Glomerular endothelial cell (primary cell): Measurements from ENCODE around the gene SOST. TPM values are rescaled to one million over a fixed set of nuclear protein-coding genes. Genes with fewer than 3 reads are reported as not detected.
"Not testable (repeated sequence)": the region's sequence is repeated elsewhere in the genome, so short reads cannot be mapped to it uniquely, and the experiment has no call there.

ENCODE experiments used
- DNase-seq: peaks from one replicate; pipeline ENCODE4 v3.0.0-alpha.2; 2011; ENCODE audit warnings: low read depth, low spot score; ENCODE audit errors: extremely low read depth
- total RNA-seq: library from RNA; depleted of rRNA; stranded (reverse); fragments of >200 nt; gene quantifications from 2 replicates; pipeline ENCODE4 v1.2.3, GENCODE V29; 2015

The SOST gene
- total RNA-seq: not detected in 2 replicates

DNA sequence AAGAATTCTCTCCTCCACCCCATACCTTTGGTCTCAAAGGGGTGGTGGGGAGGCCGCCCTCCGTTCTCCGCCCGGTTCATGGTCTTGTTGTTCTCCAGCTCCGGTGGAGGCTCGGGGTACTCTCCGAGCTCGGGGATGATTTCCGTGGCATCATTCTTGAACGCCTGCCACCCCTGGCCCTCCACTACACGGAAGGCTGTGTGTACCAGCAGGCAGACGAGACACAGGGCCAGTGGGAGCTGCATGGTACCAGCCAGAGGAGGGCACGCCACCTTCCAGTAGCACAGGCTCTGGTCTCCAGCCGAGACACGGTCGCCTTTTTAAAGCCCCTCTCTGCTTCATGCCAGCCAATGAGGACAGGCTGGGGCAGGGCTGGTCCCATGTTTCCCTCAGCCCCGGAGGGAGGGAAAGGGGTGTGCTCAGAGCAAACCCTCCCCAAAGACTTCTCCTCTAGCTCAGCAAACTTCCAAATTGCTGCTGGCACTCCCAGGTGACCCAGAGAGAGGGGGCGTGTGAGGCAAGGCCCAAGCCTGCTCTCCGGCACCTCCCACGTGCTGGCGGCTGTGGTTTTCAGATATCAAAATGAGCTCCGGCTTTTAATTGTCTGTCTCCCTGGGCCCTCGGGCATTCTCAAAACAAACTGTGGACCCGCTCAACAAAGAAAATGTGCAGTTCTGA lies at the start of gene SOST:
Gene SOST, minus strand, starts transcription at position 295 of the 678 bp plus-strand sequence. Its CDS starts 50 bp downstream, at position 245.
- DNase-seq: no peak

DNA sequence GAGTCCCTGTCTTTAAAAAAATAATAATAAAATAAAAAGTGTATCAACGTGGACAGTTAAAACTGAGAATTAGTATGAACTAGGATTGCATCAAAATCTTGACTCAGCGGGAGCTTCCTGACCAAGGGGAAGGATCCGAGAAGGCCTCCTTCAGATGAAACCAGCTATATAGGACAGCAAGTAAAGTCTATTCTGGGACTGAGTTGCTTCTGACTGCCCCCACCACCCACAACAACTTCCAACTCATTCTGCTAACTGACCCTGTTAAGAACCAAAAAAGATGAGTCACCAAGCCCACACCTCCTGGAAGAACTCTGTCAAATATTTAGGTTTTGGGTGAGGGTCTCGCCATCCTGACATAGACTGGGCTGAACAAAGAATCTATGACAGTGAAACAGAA lies 49.5 kb upstream of the SOST start:
- DNase-seq: no peak

DNA sequence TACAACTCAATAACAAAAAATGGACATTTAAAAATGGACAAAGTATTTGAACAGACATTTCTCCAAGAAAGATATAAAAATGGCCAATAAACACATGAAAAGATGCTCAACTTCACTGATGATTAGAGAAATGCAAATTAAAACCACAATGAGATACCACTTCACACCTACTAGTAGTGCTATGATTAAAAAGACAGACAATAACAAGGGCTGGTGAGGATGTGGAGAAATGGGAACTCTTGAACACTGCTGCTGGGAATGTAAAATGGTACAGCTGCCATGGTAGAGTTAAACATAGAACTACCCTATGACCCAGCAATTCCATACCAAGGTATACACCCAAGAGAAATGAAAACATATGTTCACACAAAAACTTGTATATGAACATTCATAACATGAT lies 46.5 kb upstream of the SOST start:
- no peak for DNase-seq

DNA sequence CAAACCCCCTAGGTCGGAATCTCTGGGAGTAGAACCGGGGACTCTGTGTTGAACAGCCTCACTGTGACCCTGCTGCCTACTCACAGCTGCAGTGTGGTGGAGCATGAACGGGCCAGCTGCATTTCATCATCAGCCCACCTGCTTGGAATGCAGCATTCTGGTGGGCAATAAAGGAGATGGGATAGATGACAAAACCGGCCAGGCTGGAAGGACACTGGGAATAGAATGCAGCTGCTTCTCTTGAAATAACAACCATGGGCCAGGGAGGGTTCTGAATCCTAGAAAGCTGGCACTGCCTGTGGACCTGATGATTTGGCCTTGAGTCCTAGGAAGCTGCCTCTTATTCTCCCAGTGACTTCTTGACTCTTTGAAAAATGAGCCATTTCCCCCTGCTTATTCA lies 45.2 kb upstream of the SOST start:
- no peak for DNase-seq

DNA sequence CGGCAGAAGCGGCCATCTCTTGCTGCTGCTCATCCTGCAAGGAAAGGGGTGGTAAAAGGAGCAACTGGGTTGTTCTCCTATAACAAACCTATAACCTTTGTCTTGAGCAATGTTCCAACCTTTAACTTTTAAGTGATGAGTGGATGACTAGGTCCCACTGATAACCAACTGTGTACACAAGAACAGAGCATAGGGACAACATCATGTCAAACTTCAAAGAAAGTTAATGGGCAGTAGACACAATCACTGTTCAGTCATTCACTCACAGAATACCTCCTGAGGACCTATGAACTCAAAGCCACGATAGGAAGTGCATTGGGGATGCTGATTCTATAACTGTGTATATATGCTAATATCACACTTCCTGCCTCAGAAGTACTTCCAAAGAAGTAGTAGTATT lies 43.3 kb upstream of the SOST start:
- DNase-seq: no peak

DNA sequence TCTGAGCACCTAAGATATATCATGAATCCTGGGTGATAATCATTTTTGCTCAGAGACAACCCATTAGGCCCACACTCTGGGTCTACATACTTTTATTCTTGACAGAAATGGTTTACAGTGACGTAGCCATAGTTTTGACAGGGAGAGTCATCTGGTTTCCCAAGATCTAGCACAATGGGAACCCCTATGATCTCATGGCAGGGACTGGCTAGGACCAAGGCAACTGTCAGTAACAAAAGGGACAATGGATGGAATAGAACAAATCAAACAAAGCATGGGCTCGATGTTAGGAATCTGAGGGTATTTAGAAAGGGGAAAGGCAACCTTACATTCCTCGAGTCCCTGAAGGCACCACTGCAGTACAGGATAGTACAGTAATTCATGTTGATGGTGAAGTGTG lies 42.1 kb upstream of the SOST start:
- DNase-seq: no peak

DNA sequence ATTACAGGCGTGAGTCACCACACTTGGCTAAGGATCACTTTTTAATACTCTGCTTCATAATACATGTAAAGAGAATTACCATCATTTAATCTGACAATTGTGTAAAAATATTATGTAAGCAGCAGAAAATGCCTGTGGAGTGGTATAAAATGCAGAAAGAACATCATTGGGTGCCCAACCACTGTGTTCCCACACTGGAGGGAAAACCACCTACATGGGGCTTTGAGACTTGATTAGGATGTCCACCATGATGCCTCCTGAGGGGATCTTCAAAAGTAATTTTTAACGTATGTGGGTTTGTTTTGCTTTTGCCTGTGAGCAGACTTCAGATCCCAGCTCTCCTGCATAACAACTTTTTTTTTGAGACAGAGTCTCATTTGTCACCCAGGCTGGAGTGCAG lies 40.5 kb upstream of the SOST start:
- DNase-seq: no peak

DNA sequence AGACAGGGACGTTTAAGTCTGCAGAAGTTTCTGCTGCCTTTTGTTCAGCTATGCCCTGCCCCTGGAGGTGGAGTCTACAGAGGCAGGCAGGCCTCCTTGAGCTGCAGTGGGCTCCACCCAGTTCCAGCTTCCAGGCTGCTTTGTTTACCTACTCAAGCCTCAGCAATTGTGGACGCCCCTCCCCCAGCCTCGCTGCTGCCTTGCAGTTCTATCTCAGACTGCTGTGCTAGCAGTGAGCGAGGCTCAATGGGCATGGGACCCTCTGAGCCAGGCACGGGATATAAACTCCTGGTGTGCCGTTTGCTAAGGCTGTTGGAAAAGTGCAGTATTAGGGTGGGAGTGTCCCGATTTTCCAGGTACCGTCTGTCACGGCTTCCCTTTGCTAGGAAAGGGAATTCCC lies 39.4 kb upstream of the SOST start:
- DNase-seq: not testable (repeated sequence)

DNA sequence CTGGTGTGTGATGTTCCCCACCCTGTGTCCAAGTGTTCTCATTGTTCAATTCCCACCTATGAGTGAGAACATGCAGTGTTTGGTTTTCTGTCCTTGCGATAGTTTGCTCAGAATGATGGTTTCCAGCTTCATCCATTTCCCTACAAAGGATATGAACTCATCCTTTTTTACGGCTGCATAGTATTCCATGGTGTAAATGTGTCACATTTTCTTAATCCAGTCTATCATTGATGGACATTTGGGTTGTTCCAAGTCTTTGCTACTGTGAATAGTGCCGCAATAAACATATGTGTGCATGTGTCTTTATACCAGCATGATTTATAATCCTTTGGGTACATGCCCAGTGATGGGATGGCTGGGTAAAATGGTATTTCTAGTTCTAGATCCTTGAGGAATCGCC lies 34.1 kb upstream of the SOST start:
- DNase-seq: not testable (repeated sequence)

DNA sequence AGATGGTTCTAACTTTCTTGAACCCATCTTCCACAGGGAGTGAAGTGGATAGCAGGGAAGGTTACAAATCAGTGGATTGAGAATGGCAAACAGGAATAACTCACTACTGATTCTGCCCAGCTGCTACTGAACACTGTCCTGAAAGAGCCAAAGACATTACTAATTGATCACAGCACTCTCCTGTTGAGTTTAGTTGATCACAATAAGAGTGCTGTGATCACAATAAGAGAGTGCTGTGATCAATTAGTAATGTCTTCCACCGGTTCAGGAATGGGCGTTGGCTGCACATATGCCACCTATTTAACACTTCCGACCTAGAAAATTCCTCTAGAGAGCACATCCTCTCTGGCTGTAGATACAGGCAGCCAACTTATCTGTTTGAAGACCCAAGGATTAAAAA lies 33.0 kb upstream of the SOST start:
- no peak for DNase-seq

DNA sequence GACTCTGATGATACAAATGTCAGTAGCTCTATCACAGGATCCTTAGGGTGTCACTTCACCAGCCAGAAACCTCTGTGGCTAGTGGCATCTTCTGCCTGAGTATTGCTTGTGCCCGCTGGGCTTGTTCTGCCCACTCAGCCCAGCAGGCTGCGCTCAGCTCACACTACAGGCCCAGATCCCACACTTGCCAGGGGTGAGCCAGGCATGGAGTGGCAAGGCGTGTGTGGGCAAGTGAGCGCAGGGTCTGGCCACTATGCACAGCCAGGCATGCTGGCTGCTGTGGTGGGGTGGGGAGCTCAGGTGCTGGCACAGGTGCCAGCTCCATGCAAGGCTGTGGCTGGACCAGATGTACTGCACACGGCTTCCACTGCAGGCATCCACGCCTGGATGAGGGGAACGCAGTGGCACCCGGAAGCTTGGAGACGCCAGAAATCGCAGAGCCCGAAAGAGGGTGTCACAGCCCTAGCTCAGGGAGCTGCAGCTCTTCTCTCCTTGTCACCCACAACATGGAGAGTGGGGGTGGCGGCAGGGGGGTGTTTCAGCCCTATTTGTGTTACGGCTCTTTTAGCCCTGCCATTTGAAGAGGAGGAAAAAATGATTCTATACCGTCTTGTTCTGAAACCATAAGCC lies 31.8 kb upstream of the SOST start:
- DNase-seq: no peak

DNA sequence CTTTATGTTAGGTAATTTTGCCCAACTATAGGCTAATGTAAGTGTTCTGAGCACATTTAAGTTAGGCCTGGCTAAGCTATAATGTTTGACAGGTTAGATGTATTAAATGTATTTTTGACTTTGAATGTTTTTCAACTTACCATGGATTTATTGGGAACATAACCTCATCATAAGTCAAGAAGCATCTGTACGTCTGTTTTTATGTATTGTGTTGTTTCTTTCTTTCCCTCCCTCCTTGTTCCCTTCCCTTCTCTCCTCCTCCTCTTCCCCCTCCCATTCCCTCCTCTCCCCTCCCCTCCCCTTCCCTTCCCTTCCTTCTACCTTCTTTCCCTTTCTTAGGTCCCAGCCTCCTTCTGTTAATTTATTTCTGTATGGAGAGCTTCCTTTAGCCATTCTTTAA lies 30.9 kb upstream of the SOST start:
- DNase-seq: no peak

DNA sequence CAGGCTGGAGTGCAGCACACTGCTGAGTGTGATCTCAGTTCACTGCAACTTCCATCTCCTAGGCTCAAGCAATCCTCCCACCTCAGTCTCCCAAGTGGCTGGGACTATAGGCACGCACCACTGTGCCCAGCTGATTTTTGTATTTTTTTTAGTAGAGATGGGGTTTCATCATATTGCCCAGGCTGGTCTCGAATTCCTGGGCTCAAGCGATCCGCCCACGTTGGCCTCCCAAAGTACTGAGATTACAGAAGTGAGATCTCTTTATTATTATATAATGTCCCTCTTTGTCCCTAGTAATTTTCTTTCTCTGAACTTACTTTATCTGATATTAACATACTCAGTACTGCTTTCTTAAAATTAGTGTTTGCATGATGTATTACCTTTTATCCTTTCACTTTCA lies 29.9 kb upstream of the SOST start:
- no peak for DNase-seq

DNA sequence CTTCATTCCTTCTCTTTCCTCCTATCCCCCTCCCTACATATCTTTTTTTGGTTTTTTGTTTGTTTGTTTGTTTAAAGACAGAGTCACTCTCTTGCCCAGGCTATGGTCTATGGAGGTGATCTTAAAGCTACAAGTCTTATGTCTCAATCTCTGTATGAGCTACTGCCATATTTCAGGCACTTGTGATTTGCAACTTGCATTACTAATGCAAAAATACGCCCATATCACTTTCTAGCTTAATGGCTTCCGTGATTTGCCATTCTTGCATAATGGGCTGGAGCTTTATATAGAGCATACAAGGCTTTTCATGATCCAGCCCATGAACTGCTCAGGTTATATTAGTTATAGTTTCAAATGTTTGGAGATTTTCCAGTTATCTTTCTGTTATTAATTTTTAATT lies 29.1 kb upstream of the SOST start:
- no peak for DNase-seq

DNA sequence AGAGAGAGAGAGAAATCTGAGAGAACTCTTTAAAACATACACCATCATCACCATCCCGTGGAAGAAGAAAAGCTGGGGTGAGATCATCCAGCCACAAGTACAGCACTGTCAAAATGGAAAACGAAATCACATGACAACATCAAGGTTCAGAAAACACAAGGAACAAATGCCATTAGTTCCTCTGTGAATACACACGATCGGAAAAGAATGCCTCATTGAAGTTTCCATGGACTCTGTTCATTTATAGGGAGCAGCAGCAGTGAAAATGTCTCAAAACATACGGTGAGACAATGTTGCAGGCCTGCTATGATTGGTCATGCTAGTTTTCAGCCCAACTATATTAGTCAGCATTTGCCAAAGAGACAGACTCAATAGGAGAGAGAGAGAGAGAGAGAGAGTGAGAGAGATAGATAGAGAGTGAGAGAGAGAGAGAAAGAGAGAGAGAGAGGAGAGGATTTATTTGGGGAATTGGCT lies 26.1 kb upstream of the SOST start:
- no peak for DNase-seq

DNA sequence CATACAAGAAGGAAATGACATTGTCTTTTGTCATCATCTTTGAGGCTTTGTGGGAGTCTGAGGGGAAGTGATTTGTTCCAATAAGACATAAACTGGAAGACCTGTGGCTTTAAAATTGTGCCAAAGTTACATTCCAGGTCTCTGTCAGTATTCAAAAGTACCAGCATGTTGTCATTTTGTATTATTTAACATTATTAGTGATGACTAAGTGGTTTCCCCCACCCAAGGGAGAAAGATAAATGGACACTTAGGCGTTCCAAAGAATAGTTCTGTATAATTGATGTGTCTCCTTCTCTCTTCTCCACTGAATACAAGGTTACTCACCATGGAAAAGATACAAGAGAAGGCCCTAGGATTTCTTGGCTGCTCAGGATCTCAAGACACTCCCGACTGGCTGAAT lies 25.5 kb upstream of the SOST start:
- DNase-seq: no peak

DNA sequence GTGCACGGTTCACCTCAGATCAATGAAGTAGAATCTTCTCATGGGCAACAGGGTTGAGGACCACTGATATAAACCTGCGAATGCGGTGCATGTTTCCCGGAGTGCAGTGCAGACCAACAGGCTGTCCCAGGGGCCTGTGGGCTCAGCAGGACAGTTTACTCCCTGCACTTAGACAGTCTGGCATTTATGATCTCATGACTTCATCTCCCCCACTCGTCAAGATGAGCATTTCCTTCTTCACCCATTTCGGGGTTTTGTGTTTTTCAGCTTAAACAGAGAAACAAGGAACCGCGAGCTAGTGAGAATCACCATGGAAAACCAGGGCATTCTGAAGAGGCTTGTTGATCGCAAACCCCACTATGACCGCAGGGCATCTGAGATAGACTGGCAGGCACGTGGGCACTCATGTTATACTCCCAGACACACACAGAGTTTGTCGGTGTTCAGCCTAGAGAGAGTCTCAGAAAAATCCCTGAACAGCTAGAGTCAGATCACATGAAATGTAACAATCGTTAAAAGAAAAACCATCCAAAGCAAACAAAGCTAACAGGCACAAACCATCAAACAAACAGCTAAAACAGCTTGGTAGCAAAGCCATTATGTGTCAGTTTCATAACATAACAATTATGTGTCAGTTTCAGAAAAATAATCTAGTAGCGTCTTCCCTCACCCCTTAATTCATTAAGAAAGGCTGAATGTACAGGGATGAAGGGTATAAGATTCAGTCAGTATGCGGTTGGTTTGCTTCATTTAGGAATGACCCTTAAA lies 24.5 kb upstream of the SOST start:
- no peak for DNase-seq

DNA sequence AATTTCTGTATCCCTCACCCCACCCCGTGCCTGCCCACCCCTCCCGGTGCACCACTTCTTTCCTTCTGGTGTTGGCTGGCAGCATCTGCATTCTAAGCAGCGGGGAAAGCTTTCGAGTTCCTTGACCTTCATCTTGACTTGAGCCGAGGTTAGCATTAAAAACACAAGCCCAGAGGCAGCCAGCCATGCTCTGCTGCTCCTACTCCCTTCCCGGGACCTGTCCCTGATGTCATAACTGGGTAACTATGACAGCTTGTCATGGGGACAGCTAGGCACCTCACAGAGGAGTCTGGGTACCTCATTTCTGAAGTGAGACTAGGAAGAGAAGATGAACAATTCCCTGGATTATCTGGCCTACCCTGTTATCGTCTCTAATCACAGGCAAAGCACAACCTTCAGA lies 21.5 kb upstream of the SOST start, which contains the start of gene CFAP97D1:
Gene CFAP97D1, plus strand, starts transcription at position 301 of the 400 bp plus-strand sequence. Its CDS starts 28 bp downstream, at position 329.
- no peak for DNase-seq

DNA sequence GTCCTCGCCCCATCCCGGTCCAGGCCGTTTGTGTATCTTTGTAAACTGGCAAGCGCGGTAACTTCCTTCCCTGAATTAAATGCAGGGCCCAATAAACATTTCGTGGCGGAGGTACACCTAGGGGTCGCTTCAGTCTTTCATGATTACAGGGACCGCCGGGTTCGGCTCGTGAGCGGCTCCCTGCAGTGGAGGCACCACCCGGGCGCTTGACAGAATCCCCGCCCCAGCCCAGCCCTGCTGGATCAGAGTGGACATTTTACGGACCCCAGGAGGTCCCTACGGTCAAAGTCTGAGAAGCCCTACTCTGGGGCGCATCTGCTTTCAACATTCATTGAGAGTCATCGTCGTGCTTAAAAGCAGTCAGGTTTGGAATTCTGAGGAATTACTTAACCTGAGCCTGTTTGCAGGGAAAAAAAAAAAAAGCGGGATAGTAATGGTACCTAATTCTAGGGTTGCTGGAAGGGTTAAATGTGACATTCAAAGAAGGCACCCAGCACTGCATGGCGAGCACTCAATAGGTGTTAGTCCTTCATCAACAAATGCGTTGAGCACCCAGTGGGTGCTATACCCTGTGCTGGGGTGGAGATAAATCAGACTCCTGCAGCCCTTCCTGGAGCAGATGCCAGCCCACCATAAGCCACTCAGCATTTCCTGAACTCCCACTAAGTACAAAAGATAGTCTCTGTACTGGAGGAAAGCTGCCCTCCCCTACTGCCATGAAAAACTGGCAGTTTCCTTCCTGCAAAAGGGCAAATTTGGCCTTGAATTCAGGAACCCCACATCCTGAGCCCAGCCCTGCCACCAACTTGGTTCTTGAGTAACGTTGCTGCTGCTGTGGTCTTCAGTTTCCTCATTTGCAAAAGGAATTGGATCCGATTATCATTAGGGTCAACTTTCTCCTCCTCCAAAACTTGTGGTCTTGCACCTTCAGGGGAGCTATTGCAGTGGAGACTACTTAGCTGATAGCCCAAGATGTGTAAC lies 20.8 kb upstream of the SOST start:
- no peak for DNase-seq

DNA sequence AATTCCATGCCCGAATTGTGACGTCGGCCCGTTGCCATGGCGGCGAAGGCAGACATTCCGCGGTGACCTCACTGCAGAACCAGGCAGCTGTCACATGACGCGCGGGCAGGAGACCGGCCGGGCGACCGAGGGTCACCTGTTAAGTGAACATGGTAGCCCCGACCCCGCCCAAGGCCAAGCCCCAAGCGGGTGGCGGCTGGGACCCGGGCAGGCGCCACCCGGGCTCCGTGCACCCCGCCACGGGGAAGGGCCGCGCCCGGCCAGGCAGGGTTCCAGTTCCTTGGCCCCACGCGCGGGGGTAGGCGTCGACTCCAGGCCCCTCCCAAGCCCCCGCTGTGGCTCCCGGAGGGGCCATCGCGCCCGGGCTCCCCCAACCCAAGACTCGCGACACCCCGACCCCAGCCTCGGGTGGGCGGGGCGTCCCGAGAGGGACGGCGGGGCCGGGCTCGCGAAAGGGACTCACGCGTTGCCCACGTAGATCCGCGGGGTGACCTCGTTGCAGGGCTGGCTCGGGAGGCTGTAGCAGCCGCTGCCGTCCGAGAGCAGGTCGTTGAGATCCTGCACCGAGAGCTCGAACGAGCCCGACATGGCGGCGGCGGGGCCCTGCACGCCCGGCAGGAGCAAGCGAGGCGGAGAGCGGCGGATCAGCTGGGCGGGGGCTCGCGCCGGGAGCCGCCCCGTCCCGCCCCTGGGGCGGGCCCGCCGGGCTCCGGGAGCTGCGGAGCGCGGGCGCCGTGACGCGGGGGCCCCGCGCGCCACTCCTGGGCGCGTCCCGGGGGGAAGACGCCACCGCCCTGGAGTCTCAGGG lies 19.9 kb upstream of the SOST start, which contains the start of gene DUSP3:
Gene DUSP3, minus strand, starts transcription at position 641 of the 808 bp plus-strand sequence. Its CDS starts 53 bp downstream, at position 588.
- peak; percentile 48 for DNase-seq
